ENCODE measurements around the gene NOL4L. TPM values are rescaled to one million over a fixed set of nuclear protein-coding genes. Genes with fewer than 3 reads are reported as not detected.
A peak's percentile ranks its signal among the peaks of the same experiment; 100 is the strongest.
"Not testable (repeated sequence)": the region's sequence is repeated elsewhere in the genome, so short reads cannot be mapped to it uniquely, and the experiment has no call there.

Gene NOL4L
- polyA plus RNA-seq, 3 donors: 50.6 to 67.3 (median 57.2) TPM

DNA sequence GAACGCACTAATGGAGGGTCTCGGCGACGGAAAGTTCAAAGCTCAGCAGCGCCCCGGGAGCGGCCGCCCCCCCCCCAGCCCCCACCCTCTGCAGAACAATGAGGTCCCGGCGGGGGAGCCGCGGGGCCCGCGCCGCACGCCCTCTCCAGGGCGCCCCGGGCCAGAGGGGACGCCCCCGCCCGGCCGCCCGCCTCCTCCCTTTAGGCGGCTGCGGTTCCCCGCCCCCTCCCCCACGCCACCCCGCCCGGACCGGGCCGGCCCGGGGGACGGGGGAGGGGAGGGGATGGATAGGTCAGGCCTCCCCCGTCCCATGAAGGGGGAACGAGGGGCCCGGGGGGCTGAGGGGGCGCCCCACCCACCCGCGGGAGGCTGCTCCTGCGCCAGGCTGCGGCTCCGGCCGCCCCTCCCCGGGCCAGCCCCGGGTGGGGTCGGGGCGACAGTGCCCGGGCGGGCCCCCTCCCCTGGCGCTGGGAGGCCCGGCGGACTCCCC is 1.5 kb downstream of the NOL4L start:
- no peak for DNase-seq (ENCODE audit: extremely low read depth in 1 of 11, low read depth in 9 of 11, low spot score in 4 of 11)

DNA sequence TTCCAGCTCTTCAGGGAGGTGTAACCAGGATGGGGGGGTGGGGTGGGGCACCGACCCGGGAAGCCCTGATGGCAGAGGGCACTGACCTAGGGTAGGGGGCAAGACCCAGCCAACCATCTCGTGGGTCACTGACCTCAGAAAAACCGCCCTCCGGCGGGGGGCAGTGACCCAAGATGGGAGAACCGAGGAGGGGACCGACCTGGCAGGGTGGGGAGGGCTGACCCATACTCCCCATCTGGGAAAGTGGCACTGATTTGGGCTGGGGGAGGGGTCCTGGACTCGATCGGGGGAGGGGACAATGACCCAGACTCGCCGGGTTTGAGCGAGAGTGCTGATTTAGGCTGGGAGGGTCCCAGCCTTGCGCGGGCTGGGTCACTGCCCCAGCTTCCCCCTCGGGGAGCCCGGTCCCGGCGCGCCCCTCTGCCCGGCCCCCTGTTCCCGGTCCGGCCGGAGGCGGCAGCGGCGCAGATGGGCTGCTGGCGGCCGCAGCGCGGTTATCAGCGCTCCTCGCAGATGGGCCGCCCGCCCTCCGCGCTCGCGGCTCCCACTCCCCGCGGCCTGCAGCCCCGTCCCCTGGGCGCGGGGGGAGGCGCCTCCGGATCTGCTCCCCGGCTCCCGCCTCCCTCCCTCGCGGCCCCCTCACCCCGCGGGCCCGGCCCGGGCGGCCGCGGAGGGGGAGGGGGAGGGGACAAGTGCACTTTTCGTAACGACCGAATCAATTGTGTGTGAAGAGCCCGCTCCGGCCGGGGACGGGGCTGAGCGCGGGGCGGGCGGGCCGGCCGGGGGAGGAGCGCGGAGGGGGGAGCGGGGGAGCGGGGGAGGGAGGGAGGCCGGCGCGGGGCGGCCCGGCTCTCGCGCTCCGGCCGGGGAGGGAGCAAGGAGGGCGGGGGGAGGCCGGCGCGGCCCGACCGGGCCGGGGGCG is 2.2 kb downstream of the NOL4L start:
- DNase-seq (ENCODE audit: extremely low read depth in 1 of 11, low read depth in 9 of 11, low spot score in 4 of 11): peak in 1 of 11 donors; percentile 50

DNA sequence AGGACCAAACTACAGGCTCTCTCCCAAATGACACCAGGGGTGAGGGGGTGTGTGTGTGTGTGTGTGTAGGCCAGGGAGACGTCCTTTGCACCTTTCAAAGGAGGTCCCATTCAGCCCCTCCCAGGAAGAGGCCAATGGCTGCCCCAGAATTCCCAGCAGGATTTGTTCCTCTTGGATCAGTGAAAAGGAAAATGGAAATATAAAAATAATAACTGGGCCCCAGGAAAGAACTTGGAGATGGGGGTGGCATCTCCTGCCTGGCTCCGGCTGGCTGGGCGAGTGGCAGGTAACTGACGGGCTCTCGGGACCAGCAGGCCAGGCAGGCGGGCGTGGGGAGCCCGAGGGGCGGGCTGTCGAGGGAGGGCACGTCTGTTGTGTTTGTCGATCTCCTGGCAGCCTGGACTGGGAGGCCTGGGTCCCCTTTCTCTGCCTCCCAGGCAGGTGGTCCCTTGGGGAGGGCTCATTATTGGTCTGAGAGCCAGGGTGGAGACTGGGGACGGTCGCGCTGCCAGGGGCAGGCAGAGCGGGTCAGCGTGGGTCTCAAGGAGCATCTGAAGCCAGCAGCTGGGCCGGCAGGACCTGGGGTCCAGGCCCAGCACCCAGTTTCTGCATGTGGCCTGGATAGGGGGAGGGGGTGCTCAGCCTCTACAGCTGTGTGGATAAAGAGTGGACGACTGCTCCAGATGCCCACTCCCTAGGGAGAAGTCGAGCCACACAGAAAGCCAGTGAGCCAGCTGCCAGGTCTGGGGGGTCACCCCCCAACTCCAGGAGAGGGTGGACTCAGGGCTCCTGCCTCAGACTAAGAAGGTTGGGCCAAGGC is 3.1 kb downstream of the NOL4L start:
- DNase-seq (ENCODE audit: extremely low read depth in 1 of 11, low read depth in 9 of 11, low spot score in 4 of 11): no peak

DNA sequence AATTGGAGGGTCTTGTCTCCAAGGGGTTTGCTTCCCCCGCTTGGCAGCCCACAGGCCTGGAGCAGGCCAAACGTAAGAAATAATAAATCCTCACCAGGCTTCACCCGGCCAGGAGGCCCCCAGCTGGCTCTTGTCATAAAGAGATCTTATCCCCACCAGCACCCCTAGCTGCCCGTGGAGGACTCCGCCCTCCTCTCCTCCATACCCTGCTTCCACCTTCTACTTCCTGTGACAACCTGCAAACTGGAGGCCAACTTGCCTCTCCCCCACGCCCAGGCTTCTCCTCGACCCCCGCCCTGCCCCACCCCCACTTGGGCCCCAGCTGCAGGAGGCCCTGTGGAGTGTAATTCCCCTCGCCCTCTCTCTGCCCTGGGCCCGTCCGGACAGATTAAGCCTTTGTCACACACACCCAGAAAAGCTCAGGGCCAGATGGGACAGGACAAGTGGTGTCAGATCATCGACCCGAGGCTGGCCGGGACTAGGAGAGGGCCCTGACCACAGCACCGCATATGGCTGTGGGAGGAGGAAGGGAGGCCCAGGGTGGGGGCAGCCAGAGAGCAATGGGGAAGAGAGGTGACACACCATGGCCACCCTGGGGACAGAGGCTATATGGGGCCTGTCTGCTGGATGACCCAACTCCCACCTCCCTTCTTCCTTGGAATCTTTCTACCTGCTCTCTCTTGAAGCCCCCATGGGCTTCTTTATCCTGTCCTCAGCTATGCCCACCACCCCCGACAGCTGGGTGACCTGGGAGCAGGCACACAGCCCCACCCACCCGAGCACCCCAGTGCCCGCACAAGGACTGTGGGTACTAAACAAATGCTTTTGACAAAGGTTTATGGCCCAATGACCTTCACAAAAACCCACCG is 3.9 kb downstream of the NOL4L start:
- DNase-seq (ENCODE audit: extremely low read depth in 1 of 11, low read depth in 9 of 11, low spot score in 4 of 11): no peak

DNA sequence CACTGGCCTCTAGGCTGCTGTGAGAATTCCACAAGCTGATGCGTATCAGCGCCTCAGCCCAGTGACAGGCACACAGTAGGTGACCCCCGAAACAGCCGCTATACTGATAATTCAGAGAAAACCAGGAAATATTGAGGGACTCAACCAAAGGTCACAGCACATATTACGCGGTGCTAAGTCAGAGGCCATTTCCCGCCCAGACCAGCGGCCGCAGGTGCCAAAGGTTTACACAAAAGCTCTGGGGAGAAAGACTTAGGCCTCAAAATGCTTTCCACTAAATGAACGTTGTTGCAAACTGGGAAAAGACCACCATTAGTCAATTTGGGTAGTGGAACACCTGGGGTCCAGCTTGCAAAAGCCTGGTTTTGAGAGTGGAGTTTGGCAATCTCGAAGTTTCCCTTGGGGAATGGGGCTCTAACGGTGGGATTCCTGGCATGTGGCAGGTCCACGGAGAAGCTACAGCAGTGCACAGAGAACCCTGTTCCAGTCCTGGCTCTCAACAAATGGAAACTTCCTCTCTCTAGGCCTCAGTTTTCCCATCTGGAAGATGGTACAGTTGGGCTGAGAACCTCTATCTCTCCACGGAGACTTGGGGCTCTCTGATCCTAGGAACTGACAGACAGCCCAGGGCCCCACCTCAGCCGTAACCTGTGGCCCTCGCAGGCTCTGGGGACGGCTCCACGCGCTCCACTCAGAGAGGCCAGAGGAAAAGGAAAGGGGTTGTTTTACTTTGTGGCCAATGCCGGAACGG is 4.7 kb downstream of the NOL4L start:
- DNase-seq (ENCODE audit: extremely low read depth in 1 of 11, low read depth in 9 of 11, low spot score in 4 of 11): no peak

DNA sequence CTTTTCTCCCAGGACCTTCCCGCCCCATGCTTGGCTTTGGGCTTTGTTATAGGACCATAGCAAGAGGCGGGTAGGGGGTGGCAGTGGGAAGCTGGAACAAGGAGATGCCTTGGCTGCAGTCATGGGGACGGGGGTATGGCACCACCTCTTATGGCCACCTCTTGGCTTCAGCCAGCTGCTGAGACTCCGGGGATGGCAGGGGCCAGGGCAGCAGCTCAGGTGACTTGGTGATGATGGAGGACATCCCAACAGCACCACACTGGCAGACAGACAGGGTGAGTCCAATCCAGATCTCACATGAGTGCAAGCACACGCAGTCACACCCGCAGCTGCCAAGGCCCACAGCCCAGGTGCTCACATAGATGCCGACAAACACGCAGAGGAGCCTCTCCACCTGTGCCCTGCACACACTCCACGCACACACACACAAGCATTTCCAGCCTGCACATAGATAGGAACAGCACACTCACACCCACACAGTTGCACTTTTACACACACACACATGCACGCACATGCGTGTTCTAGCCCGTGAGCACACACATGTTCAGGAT is 6.2 kb downstream of the NOL4L start:
- no peak for DNase-seq (ENCODE audit: extremely low read depth in 1 of 11, low read depth in 9 of 11, low spot score in 4 of 11)

DNA sequence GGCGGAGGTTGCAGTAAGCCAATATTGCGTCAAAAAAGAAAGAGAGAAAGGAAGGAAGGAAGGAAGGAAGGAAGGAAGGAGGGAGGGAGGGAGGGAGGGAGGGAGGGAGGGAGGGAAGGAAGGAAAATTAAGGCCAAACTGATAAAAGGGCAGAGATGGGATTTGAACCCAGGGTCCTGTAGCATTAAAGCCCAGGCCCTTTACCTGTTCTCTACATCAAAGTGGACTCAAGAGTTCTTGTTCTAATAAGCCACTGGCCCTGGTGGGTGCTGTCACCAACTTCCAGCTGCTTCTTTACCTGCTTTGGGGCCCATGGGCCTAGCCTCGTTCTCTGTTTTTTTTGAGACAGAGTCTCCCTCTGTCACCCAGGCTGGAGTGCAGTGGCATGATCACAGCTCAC is 7.1 kb downstream of the NOL4L start:
- not testable (repeated sequence) for DNase-seq (ENCODE audit: extremely low read depth in 1 of 11, low read depth in 9 of 11, low spot score in 4 of 11)

DNA sequence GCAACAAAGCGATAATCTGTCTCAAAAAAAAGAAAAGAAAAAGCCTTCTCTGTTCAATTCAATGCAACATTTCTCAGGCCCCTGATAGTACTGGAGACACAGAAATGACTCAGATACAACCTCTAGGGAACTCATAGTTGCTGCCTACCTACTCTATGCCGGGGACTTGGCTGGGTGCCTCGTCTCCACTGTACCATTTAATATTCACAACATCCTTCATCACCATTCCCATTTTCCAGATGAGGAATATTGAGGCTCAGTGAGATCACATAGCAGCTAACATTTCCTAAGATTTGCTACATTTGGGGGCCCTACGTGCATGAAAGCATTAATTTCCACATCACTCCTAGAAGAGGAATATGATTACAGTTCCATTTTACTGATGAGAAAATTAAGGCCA is 7.5 kb downstream of the NOL4L start:
- DNase-seq (ENCODE audit: extremely low read depth in 1 of 11, low read depth in 9 of 11, low spot score in 4 of 11): no peak

DNA sequence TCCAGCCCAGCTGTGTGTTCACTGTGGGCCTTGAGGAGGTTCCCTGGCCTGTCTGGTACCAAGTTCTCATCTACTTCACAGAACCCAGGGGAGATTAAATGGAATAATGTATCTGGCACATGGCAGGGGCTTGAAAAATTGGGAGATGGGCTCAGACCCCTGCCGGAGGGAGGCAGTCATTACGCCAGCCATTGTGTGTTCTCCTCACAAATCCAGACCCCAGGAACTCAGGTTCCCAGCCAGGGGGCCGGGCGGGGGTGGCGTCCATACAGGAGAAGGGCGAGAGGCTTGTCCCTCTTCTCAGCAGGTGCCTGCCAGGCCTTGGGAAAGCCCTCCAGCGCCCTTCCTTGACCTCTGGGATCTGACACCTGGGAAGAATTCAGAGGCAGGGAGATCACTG is 8.1 kb downstream of the NOL4L start:
- DNase-seq (ENCODE audit: extremely low read depth in 1 of 11, low read depth in 9 of 11, low spot score in 4 of 11): no peak

DNA sequence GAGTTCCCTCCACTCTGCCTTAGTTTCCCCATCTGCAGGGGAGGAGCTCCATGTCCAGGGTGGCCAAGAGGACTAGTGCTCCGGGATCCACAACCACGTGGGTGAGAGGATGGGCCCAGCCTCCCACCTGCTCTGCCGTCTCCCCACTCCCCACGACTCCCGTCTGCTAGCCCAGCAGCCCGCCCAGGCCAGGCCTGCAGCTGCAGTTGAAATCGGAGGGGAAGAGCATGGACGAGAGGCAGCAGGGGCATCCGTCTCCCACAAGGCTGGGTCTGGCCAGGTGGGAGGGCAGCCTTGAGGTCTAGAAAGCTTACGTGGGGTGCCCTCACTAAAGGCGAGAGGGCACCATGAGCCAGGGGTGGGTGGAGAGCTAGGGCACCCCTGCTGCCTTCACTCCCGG is 8.6 kb downstream of the NOL4L start:
- DNase-seq (ENCODE audit: extremely low read depth in 1 of 11, low read depth in 9 of 11, low spot score in 4 of 11): no peak

DNA sequence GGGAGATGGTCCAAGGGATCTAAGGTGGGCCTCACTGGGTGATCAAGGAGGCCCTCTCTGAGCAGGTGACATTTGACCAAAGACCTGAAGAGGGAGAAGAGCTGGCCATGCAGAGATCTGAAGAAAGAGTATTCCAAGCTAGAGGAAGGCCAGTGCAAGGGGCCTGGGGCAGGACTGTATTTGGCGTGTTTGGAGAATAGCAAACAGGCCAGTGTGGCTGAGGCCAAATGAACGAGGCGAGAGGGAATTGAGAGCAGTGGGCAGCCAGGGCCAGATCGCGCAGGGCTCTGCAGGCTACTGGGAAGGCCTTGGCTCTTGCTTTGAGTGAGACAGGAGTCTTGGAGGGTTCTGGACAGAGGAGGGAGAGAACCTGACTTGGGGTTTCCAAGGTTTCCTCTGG is 9.3 kb downstream of the NOL4L start:
- no peak for DNase-seq (ENCODE audit: extremely low read depth in 1 of 11, low read depth in 9 of 11, low spot score in 4 of 11)

DNA sequence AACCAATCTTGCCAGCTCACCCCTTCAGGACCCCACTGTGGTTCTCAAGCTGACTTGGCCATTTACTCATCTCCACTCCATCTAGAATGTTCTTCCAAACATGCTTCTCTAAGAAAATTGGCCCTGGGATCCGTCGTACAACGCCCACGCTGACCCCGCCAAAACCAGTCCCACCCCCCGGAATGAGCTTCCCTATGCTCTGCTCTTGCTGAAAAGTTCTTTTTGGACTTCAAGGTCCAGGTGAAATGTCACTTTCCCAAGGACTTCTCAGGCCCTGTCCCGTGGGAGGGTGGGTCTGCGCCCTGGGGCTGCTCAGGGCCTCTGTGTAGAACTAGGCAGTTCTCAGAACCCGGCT is 9.9 kb downstream of the NOL4L start:
- DNase-seq (ENCODE audit: extremely low read depth in 1 of 11, low read depth in 9 of 11, low spot score in 4 of 11): no peak

DNA sequence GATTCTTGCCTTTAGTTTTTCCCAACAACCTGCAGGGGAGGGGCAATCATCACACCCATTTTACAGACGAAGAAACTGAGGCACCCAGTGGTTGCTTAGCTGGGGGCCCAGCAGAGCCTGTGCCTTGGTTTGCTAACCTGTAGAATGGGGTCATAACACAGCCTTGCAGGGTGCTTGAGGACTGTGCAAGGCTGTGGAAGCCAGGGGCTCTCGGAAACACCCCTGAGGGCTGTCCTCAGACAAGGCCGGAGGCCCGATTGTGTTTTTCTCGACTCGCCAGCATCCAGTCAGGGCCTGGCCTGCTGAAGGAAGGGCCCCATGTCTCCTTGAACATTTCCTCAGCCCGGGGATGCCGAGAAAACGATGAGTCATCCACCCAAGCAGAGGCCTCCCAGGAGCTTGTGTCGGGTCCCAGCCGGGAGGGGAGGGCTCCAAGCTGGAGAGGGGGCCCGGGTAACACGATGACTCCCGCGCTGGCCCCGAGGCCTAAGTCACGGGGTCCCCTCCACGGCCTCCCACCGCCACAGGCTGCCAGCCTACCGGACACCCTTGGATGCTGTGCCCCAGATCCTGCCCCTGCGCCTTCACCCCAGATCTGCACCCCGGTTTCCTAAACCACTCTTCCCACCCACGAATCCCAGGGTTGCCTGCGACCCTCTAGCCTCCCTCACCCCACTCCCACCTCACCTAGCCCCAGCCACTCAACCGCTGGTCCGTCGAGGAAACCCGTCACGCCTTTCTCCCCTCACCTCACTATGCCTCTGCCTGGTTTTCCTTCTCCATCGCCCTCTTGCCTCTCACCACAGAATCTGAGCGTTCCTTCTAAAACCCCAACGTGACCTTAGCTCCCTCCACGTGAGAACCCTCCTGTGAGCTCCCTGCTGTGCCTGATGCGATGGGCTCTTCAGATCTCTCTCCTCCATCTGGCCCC is 10.6 kb downstream of the NOL4L start:
- no peak for DNase-seq (ENCODE audit: extremely low read depth in 1 of 11, low read depth in 9 of 11, low spot score in 4 of 11)

DNA sequence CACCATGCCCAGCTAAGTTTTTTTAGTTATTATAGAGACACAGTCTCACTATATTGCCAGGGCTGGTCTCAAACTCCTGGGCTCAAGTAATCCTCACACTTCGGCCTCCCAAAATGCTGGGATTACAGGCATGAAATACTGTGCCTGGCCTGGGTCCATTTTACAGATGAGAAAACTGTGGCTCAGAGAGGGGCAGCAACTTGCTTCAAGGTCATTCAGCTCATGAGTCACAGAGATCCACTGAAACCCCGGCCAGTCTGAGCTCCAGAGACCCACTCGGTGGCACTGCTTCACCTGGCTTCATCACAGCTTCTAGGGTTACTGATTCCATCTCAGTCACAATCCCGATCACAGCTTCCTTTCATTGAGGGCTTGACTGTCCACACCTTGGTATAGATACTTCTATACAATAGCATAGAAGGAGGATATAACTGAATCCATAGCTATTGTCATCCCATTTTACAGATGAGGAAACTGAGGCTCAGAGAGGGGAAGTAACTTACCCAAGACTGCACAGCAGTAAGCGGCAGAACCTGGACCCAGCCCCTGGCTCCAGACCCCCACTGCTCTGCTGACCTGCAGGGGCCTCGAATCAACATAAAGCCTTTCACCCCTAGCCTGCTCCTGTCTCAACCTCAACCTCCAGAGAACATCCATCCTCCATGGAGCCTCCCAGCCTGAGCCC is 11.8 kb downstream of the NOL4L start:
- DNase-seq (ENCODE audit: extremely low read depth in 1 of 11, low read depth in 9 of 11, low spot score in 4 of 11): no peak

DNA sequence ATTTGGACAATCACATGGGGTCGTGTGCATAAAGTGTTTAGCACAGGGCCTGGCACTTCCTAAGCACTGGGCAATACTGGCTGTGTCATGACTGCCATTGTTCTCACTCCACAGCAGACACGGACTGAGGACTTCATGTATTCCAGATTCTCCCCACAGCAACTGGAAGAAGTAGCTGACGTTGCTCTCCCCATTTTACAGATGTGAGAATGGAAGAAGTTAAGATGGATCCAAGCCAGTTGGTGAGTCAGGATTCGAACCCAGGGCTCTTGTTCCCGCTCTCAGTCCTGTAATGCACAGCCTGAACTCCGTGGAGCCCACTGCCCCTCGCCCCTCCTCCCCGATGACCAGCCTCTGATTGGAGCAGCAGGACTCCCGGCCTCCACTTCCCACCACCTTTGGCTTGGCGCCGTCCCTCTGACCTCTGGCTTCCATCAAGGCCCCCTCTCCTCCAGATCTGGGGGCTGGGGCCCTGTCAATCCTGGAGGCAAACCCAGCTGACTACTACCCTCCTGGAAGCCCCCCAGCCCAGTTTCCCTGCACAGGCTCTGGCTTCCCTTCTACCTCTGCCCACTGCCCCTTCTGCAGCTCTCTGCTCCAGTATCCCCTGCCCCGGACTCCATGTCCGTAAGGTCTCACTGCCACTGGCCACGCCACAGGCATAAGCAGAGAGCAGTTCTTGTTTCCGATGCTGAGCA is 12.7 kb downstream of the NOL4L start:
- no peak for DNase-seq (ENCODE audit: extremely low read depth in 1 of 11, low read depth in 9 of 11, low spot score in 4 of 11)

DNA sequence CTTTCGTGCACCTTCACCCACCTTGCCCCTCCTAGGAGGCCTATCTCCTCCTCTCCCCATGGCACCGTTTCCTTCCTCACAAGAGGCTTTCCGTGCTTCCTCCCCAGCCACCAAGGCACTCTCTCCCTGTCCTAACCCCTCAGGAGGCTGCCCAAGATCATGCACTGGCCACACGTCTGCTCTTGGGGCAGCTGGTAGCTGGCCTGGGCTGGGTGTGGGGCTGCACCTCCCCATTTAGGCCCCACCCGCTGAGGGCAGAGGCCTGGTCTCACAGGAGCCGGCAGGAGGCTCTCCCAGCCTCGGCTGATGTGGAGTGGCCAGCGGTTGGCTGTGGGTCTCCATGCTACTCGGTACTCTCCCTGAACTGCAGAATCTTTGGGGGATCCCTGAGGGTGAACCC is 13.6 kb downstream of the NOL4L start:
- DNase-seq (ENCODE audit: extremely low read depth in 1 of 11, low read depth in 9 of 11, low spot score in 4 of 11): no peak
